HepG2 (cell line): Measurements from ENCODE around the gene RNF168.

Source experiments
- BRCA1 ChIP-seq: sonication (generic); formaldehyde crosslinking; IDR thresholded peaks from 2 replicates; pipeline ENCODE4 v1.4.0; 2020; ENCODE audit warnings: missing genetic modification reagents
- NFYB ChIP-seq: sonication (generic); formaldehyde crosslinking; IDR thresholded peaks from 2 replicates; pipeline ENCODE4 v1.4.0; 2020; ENCODE audit warnings: missing genetic modification reagents
- ZBTB7B ChIP-seq: sonication (generic); formaldehyde crosslinking; IDR thresholded peaks from 2 replicates; pipeline ENCODE4 v1.4.0; 2020; ENCODE audit warnings: missing genetic modification reagents
- ZNF720 ChIP-seq: sonication (generic); formaldehyde crosslinking; IDR thresholded peaks from 2 replicates; pipeline ENCODE4 v1.4.0; 2020; ENCODE audit warnings: missing genetic modification reagents
- TF ChIP-seq, protein P1 (sequence below): sonication (generic); formaldehyde crosslinking; IDR thresholded peaks from 2 replicates; pipeline ENCODE4 v1.5.0; 2020; ENCODE audit warnings: mild to moderate bottlenecking, missing genetic modification reagents, moderate library complexity
- TF ChIP-seq, protein P2 (sequence below): sonication (generic); formaldehyde crosslinking; conservative IDR thresholded peaks from 2 replicates; pipeline ENCODE4 v1.4.0; 2020; ENCODE audit warnings: missing genetic modification reagents

DNA sequence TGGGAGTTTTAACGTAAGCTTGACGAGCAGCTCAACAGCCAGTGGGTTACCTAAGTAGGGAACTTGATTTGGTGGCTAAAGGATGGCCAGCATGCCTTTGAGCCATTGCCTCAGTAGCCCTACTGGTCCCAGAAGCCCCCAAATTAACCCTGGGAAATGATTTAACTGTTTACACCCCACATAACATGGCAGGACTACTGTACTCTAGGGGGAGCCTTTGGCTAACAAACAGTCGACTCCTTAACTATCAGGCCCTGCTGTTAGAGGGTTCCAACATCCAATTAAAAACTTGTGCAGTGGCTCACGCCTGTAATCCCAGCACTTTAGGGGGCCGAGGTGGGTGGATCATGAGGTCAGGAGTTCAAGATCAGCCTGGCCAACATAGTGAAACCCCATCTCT, 21.0 kb upstream of the RNF168 start:
- TF ChIP-seq ZNF720 (CRISPR knock-in tag) (no peak), ZBTB7B (CRISPR knock-in tag) (no peak), NFYB (CRISPR knock-in tag) (no peak), BRCA1 (CRISPR knock-in tag) (no peak)
- TF ChIP-seq, protein P1, sequence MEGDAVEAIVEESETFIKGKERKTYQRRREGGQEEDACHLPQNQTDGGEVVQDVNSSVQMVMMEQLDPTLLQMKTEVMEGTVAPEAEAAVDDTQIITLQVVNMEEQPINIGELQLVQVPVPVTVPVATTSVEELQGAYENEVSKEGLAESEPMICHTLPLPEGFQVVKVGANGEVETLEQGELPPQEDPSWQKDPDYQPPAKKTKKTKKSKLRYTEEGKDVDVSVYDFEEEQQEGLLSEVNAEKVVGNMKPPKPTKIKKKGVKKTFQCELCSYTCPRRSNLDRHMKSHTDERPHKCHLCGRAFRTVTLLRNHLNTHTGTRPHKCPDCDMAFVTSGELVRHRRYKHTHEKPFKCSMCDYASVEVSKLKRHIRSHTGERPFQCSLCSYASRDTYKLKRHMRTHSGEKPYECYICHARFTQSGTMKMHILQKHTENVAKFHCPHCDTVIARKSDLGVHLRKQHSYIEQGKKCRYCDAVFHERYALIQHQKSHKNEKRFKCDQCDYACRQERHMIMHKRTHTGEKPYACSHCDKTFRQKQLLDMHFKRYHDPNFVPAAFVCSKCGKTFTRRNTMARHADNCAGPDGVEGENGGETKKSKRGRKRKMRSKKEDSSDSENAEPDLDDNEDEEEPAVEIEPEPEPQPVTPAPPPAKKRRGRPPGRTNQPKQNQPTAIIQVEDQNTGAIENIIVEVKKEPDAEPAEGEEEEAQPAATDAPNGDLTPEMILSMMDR (CRISPR knock-in tag): peak; percentile 47
- TF ChIP-seq, protein P2, sequence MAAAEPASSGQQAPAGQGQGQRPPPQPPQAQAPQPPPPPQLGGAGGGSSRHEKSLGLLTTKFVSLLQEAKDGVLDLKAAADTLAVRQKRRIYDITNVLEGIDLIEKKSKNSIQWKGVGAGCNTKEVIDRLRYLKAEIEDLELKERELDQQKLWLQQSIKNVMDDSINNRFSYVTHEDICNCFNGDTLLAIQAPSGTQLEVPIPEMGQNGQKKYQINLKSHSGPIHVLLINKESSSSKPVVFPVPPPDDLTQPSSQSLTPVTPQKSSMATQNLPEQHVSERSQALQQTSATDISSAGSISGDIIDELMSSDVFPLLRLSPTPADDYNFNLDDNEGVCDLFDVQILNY (CRISPR knock-in tag): no peak
